H1 (cell line): Measurements from ENCODE around the gene GPR157. TPM values are rescaled to one million over a fixed set of nuclear protein-coding genes. Genes with fewer than 3 reads are reported as not detected.

Source experiments
- JUN ChIP-seq: IDR thresholded peaks from 2 replicates; pipeline ENCODE4 v1.6.1; 2011; ENCODE audit warnings: low read depth, mild to moderate bottlenecking, improper control_type of control experiment, low read length
- POU5F1 ChIP-seq: IDR thresholded peaks from 2 replicates; pipeline ENCODE4 v1.6.1; 2011; ENCODE audit warnings: low read depth, mild to moderate bottlenecking, low read length, moderate library complexity
- RNF2 ChIP-seq: fragments of 200-900, 300-1000 bp; sonication (generic); IDR thresholded peaks from 2 replicates; pipeline ENCODE4 v1.7.1; 2016; ENCODE audit warnings: borderline replicate concordance, low read depth, mild to moderate bottlenecking, antibody characterized with exemption, low read length; ENCODE audit not compliant: poor library complexity, severe bottlenecking; ENCODE audit errors: missing control alignments
- SIRT6 ChIP-seq: IDR thresholded peaks from one replicate; pipeline ENCODE4 v1.7.1; 2012; ENCODE audit warnings: low read length, inconsistent platforms
- polyA plus RNA-seq, 7 experiments: library from polyadenylated mRNA; depleted of rRNA in 3 of 7; stranded (reverse) in 5 of 7; unstranded in 2 of 7; fragments of >200 nt in 5 of 7; fragments of 200-250 nt in 2 of 7; gene quantifications; 1 replicate in 5 of 7; 2 replicates in 1 of 7; 4 replicates in 1 of 7; pipeline versions ENCODE4 v1.2.1 to v1.2.3, GENCODE V29; 2011 to 2013; ENCODE audit warnings: missing spikeins in 2 of 7, mixed read lengths in 2 of 7
- total RNA-seq: library from RNA; stranded (reverse); fragmentation: NEBNext Ultra II Directional; extraction: Animal tissue kit (Norgen Biotek cat#: 25700); gene quantifications from 2 replicates; pipeline ENCODE4 v1.2.1, GENCODE V29; 2021
- TF ChIP-seq, protein P1 (sequence below): IDR thresholded peaks from 2 replicates; pipeline ENCODE4 v1.6.1; 2012; ENCODE audit warnings: inconsistent platforms
- TF ChIP-seq, protein P2 (sequence below): IDR thresholded peaks from 2 replicates; pipeline ENCODE4 v1.6.1; 2011; ENCODE audit warnings: low read depth, mild to moderate bottlenecking, low read length; ENCODE audit not compliant: insufficient read depth
- TF ChIP-seq, protein P3 (sequence below): IDR thresholded peaks from 2 replicates; pipeline ENCODE4 v1.6.1; 2012; ENCODE audit warnings: low read length, inconsistent platforms

Gene GPR157
- total and polyA plus RNA-seq, 2 of the 8 experiments (the other 6 are each of a cell fraction or from before 2014, with no cell fraction given): 1.0 to 11.0 TPM

DNA sequence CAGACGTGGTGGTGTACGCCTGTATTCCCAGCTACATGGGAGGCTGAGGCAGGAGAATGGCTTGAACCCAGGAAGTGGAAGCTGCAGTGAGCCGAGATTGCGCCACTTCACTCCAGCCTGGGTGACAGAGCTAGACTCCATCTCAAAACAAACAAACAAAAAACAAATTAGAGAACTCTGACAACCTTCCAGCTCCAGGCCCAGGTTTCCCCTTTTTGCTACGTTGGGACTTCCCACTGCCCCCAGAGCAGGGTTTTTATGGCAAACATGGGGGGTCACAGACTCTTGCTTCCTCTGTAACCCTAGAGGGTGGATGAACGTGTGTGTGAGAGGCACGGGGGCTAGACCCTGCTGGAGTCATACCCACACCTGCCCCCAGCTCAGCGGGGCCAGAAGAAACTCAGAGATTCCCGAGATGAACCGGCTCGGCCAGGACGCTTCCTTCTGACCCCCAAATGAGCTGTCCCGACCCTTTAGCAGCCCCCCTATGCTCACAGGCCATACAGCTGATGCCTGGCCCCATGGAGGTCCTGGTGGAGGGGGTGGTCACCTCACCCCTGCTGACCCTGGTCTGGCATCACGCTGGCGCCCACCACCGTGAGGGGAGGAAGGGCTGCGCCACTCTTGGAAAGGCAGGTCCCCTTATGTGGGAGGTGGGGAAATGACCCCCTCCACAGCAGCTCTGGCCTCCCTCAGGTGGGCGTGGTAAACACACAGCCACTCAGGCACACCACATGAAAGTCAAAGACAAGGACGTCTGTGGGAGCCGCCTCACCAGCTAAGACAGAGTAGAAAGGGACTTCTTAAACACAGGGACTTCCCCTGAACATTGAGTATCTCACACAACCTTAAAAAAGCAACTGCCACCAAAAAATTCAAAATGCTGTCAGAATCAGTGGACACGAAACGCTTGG lies 7.1 kb downstream of the GPR157 start (continued):
- TF ChIP-seq, protein P1, sequence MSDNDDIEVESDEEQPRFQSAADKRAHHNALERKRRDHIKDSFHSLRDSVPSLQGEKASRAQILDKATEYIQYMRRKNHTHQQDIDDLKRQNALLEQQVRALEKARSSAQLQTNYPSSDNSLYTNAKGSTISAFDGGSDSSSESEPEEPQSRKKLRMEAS: no peak
- TF ChIP-seq SIRT6: no peak
- TF ChIP-seq JUN: no peak
- TF ChIP-seq, protein P2, sequence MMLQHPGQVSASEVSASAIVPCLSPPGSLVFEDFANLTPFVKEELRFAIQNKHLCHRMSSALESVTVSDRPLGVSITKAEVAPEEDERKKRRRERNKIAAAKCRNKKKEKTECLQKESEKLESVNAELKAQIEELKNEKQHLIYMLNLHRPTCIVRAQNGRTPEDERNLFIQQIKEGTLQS: no peak
- no peak for TF ChIP-seq RNF2
- TF ChIP-seq POU5F1: no peak
- TF ChIP-seq, protein P3, sequence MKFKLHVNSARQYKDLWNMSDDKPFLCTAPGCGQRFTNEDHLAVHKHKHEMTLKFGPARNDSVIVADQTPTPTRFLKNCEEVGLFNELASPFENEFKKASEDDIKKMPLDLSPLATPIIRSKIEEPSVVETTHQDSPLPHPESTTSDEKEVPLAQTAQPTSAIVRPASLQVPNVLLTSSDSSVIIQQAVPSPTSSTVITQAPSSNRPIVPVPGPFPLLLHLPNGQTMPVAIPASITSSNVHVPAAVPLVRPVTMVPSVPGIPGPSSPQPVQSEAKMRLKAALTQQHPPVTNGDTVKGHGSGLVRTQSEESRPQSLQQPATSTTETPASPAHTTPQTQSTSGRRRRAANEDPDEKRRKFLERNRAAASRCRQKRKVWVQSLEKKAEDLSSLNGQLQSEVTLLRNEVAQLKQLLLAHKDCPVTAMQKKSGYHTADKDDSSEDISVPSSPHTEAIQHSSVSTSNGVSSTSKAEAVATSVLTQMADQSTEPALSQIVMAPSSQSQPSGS: no peak
